GM19240 (cell line): ENCODE results near the gene MASP1.
"Not testable (repeated sequence)": the region's sequence is repeated elsewhere in the genome, so short reads cannot be mapped to it uniquely, and the experiment has no call there.

Experiments used
- DNase-seq: peaks from one replicate; pipeline ENCODE4 v3.0.0; 2011; ENCODE audit warnings: low spot score; ENCODE audit not compliant: insufficient read length

The MASP1 gene

DNA sequence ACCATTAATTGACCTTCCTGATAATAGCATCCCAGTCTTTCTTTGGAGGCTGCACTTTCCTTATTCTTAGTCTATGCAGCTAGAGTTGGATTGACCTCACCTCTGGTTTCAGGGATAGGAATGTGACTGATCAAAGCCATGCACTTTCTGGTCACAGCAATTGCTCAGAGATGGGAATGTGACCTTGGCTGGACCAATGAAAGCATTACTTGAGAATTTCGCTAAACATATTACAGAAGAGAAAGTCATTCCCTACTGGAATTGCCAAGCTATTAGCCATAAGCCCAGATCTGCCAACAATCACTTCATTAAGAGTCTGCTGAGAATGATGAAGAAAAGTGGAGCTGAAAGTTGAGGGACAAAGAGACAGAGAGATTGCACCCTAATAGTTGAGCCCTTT is 61.5 kb downstream of the MASP1 start:
- DNase-seq = no peak

DNA sequence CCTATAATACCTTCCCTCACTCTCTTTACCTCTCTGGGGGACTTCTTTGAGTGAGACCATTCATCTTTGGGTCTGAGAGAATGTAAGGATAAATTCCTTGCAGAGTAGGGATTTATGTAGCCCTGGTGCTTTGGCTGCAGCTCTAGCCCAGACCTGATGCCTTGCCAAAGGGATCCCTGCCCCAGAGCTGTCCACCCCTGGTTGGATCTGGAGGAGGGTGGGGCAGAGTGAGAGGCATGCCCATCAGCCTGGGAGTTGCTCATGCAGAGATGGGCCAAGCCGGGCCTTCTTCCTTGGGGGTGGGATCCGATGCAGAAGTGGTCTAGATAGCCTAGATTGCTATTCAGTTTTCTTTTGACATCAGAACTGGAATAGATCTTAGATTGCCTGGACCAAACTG is 62.8 kb downstream of the MASP1 start:
- DNase-seq = no peak

DNA sequence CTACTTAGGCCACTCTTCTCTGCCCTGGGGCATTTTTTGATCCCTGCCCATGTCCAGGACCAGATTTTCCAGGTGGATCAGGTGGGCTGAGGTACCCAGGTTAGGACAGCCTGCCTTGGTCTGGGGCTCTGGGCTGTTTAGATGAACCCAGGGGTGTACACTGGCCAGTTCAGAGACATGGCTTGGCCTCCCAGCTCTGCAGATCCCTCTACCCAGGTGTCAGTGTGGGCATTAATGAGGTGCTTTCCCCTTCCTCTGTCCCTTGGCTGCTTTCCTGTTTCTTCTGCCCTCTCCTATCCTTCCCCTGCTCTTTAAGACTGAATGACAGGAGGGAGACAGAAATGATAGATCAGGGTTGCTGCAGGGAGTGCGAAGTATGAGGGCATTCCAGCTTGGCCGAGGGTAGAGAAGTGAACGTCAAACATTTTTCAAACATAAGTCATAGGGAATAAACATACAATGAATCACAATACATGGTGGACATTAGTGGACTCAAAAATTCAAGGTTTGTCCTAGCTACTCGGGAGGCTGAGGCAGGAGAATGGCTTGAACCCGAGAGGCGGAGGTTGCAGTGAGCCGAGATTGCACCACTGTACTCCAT is 63.8 kb downstream of the MASP1 start:
- DNase-seq = no peak

DNA sequence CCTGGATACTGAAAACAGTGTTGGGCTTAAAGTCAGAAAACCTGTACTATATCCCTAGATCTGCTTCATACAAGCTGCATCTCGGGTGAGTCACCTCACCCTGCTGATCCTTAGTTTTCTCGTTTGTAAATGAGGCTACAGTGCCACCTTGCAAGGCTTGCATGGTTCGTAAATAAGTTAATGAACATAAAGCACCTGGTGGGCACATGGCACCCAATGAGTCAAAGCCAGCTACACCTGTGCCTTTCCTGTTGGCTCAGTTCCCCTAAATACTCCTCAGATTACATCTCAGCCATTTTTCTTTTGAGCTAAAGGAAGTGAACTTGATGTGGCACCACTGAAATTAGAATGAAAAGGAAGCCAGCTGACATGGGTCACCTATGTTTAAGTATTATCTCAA is 67.7 kb downstream of the MASP1 start:
- DNase-seq = no peak

DNA sequence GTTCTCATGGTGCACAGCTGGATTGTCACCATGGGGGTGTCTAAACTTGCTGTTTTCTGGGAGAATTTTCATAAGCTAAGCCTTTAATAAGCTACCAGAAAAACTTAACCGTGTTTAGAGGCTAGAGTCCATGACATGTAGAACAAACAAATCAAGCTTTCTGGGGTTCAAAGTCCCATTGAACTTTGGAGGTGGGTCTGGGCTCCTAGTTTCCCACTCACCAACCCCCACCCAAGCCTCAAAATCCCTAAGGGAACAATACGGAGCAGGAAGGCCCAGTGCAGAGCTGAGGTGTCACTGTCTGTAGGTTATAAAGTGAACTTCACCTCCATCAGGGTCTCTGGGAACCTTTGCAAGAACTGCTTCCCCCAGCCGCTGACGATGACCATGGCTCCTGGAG is 68.7 kb downstream of the MASP1 start:
- no peak for DNase-seq

DNA sequence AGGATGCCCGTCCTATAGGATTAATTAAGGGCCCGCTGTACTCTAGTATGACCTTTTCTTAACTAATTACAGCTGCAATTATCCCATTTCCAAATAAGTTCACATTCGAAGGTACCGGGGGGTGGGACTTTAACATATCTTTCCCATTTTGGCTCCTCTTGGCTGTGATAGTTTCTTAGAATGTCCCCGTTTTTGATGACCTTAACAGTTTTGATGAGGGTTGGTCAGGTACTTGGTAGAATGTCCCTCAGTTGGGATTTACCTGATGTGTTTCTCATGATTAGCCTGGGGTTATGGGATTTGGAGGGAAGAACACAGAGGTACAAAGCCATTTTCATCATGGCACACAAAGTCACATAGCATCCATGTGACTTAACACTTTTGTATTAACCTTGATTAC is 76.1 kb downstream of the MASP1 start:
- DNase-seq = no peak

DNA sequence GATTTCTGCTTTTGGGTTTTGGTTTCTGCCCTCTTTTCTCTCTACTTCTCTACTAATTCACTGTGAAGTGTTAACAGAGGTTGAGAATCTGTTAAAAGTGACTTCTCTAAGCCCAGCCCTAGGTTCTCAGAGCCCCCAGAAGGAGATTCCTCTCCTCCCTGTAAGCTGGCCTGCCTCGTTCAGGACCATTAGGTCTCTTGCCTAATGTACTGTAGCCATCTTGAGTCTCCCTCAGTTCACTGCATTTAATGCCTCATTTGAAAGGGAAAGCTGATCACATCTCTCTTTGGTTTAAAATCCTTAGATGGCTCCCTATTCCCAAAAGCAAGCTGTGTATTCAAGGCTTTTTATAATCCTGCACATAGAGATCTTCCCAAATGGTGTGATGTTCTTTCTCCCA is 77.9 kb downstream of the MASP1 start:
- no peak for DNase-seq

DNA sequence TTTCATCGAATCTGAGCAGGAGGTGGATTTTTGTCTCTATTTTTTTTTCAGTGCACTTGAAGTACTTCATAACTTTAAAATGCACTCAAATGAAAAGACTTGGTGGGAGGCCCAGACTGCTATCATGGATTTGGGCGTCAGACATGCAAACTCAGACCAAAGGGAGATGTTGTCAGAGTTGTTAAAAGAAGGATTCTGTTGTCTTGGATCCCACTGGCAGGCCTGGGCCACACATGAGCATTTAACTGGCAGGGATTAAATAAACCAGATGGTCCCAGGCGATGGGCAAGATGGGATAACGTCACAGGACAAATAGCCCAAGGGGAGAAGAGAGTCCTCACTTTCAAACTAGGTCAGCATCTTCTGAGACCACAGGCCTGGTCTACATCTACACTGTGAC is 78.8 kb downstream of the MASP1 start:
- DNase-seq = no peak

DNA sequence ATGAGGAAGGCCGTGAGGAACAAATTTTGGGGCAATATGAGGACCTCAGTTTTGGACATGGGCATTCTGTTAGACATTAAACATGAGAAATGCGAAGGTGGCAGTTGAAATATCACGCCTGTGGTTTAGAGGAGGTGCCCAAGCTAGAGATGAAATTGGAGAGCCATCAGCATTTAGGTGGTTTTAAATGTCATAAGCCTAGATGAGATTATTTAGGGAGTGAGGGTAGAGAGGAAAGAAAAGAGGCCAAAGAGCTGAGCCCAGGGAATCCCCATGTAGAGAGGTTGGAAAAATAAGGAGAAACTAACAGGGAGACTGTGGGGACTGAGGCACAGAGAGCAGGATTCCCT is 79.4 kb downstream of the MASP1 start:
- DNase-seq = no peak

DNA sequence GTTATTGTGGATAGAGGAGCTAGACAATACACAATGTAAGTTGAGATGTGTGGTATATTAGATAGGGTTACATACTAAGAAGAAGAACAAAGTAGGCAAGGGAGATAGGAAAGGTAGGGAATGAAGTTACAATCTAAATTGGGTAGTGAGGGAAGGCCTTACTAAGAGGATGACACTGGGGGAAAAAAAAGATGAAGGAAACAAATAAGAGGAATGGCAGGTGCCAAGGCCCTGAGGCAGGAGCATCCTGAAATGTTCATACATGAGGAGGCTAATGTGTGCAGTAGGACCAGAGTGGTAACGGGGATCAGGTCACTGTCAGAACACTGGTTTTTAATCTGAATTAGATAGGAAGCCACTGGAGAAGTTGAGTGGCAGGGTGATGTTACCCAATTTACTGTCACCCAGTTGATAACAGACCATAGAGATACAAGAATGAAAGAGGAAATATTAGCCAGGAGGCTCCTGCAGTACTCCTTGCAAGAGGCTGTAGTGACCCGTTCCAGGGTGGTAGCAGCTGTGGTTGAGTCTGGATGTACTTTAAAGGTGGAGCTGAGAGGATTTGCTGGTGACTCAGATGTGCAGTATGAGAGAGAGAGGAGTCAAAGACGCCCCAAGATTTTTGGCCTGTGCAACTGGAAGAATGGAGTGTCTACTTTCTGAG is 79.9 kb downstream of the MASP1 start:
- DNase-seq = no peak

DNA sequence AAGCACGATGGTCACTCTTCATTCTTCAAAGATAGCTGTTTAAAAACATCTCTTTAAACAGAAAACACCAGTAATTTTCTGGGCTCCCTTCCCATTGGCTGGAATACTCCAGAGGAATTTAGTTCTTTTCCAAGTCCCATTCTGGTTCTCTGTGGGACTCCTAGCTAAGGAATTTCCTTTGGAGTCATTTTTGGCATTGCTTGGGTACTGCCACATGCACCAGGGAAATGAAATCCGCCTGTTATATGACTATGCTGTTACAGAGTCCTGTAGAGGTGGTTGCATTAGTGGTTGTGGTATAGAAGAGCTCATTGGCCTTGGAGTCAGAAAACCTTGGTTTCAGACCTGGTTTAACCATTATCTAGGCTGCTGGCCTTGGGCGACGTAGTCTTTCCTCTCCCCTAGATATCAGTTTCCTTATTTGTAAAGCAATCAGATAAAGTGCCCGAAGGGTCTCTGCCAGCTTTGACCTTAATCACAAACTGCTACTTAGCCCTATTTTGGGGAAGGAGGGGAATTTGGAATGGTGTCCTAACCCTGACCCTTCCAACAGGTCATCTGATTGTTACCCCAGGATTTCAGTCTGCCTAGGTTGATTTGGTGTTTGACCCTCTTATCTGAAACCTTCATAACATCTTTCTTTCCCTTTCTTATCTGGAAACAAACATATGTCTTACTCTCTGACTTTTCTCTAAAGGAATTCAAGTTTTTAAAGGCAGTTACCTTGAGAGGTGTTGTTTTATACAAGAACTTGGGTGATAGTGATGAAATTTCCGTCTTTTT is 80.8 kb downstream of the MASP1 start:
- no peak for DNase-seq

DNA sequence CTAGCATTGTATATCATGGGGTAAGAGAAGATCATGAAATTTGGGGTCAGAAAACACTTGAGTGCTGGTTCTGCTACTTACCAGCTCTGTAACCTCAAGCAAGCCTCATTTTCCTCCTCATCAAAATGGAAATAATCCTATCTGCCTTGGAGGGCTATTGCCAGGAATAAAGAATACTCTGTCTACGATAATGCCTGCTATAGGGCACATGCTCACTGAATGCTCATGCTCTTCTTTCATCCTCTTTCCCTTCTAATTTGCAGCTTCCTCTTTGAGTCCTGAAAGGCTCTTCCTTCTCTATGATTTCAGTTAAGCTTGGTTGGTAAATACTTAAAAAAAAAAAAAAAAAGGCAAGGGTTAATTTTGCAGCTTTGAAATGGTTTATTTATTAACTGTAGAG is 81.4 kb downstream of the MASP1 start:
- DNase-seq = no peak

DNA sequence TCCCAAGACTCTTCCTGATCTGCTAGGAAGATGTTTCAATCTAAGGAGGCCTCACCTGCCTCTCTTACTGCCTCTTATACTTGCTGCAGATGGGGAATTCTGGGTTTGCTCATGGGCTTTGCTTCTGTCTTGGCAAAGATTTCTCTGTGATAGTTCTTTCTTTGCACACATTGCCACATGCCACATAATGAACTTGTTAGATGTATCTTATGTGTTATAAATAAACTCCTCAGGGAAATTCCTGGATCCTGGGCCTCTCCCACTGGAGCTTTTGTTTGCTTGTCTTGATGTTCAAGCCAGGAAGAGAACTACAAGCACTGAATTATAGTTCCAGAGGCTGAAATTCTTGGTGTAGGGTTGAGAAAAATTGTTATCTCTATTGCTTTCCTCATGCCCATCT is 82.0 kb downstream of the MASP1 start:
- no peak for DNase-seq

DNA sequence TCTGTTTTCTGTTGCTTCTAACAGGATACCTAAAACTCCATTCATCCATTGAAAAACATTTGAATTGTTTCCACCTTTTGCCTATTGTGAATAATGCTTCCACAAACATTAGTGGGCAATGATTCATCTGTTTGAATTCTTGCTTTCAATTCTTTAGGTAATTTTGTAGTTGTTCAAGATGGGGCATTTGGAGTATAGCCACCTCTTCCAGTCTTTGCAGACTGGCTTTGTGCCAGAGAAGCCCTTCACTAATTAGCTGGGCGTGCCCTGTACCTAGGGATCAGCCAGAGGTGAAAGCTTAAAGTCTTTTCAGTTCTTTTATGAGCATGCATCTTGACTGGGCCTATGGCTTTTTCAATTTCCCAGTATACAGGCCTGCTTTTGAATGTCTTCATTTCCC is 83.4 kb downstream of the MASP1 start:
- no peak for DNase-seq

DNA sequence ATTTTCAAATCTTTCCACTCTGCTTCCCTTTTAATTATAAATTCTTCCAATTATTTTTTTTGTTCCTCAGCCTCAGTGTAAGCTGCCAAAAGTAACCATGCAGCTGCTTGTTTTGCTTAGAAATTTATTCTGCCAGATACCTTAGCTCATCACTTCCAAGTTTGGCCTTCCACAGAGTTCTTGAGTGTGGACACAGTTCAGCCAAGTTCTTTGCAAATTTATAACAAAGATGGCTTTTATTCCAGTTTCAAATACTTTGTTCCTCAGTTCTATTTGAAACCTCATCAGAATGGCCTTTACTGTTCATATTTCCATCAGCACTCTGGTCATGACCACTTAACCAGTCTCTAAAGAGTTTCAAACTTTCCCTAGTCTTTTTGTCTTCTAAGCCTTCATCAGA is 83.9 kb downstream of the MASP1 start:
- no peak for DNase-seq

DNA sequence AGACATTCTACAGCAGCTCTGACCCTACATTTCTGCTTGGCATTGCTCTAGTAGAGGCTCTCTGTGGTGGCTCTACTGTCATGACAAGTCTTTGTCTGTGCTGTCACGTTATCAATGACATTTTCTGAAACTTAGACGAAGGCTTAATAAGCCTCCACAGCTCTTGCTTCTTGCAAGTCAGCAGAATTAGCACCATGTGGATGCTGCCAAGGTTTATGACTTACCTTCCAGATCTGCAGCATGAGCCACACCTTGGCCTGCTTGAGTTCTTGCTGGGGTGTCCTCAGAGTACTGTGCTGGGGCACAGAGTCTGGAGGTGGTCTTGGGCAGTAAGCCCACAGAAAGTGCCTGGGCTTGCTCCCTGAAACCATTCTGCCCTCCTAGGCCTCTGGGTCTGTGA is 84.5 kb downstream of the MASP1 start:
- DNase-seq = no peak

DNA sequence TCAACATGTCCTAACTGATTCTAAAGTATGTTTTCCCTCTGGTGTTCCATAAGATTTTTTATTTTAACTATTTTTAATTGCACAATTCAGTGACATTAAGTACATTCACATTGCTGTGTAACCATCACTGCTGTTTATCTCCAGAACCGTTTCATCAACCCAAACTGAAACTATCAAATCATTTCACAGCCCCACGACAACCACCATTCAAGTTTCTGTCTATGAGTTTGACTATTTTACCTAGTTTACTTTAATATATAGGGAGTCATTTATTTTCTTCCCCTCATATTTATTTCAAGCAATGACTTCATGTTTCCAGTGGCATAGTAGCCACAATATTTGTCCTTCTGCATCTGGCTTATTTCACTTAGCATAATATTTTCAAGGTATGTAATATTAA is 85.9 kb downstream of the MASP1 start:
- DNase-seq = no peak

DNA sequence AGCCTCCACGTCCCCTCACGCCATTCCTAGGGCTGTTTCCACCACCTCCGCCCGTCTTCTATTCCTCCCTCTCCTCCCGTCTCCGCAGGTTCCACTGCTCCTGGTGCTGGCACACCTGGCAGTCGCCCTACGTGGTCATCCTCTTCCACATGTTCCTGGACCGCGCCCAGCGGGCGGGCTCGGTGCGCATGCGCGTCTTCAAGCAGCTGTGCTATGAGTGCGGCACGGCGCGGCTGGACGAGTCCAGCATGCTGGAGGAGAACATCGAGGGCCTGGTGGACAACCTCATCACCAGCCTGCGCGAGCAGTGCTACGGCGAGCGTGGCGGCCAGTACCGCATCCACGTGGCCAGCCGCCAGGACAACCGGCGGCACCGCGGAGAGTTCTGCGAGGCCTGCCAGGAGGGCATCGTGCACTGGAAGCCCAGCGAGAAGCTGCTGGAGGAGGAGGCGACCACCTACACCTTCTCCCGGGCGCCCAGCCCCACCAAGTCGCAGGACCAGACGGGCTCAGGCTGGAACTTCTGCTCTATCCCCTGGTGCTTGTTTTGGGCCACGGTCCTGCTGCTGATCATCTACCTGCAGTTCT is 92.0 kb downstream of the MASP1 start:
- not testable (repeated sequence) for DNase-seq

DNA sequence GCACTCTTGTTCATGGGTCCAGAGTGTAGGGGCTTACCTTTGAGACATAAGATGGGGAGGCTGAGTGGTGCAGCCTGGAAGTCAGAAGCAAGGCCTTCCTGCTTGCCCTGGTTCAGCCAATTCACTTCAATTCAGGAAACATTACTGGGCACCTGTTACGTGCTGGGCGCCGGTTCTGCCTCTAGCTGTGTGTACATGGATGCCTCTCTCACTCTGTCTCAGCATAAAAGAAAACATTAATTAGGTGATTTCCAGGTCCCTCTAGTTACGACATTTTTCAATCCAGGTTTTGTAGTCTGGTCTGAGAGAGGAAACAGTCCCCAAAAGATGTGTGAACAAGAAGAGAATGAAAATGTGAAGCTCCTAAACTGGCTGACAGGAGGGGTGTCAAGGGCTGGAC is 93.0 kb downstream of the MASP1 start:
- DNase-seq = no peak

DNA sequence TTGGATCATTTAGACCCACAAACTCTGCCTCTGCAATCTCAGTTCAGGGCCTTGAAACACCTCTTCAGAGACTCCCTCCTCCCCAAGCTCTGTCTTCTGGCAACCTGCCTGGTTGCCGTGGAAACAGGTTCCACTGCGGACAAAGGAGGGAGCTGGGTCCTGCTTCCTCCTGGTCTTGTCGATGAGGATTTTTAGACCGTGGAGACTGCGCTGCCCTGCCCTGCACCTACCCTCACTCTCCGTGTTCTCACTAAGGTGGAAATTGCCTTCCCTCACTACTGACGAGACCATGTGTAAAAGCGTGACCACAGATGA is 94.2 kb downstream of the MASP1 start, which contains the start of gene RTP1:
RTP1 (plus strand) TSS at position 152 of the 315 bp plus-strand sequence; CDS start at position 182, 30 bp downstream.
- DNase-seq = no peak

DNA sequence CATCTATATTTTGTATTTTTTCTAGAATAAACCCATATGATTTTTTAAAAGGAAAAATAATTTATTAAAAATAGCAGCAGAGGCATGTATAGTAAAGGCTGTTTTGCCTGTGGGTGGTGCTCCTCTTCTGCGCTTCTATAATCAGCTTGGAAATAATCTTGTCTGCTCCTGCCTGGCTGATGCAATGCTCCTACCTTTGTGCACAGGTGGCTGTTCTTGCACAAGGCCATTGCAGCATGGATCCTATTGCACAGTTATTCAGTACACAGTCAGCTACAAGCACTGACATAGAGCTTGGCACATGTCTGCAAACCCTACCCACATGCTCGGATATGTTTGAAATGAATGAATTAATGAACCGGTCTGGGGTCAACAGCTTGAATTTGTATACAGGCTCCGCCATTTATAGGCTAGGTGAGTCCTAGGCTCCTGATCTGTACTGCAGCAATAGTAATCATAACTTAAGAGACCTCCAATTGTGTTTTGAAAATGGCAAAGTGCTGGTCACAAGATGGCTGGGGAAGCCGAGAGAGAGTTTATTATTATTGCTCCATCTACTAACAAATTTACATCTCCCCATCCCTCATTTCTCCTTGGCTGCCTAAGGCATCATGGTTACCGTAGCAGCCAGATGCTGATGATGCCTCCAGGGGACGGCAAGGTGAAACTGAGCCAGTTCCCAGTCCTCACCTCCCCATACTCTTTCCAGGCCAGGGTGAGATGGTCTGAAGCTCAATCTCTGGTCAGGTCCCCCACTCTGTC is 94.8 kb downstream of the MASP1 start:
- DNase-seq = no peak

DNA sequence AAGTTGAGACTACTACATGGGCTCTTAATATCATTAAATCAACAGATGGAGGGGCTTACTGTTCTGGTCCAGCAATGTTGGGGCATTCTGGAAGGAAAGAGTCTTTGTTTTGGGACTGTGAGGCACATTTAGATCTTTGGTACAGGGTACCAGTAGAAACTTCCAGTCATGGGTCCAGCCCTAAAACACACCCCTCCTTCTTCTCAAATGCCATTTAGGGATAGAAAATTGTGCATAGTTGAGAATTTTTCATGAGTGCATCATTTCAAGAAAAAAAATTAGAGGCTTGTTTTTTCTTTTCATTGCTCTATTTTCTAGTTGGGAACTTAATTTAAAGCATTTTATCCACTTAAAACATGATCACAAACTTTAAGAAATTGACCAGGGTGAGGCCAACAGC is 98.4 kb downstream of the MASP1 start:
- DNase-seq = no peak
